Measurements from ENCODE around the gene RCOR1. TPM values are rescaled to one million over a fixed set of nuclear protein-coding genes. Genes with fewer than 3 reads are reported as not detected.

Gene RCOR1
- total RNA-seq, 1 experiment from 2014 or later: 34.1 TPM

DNA sequence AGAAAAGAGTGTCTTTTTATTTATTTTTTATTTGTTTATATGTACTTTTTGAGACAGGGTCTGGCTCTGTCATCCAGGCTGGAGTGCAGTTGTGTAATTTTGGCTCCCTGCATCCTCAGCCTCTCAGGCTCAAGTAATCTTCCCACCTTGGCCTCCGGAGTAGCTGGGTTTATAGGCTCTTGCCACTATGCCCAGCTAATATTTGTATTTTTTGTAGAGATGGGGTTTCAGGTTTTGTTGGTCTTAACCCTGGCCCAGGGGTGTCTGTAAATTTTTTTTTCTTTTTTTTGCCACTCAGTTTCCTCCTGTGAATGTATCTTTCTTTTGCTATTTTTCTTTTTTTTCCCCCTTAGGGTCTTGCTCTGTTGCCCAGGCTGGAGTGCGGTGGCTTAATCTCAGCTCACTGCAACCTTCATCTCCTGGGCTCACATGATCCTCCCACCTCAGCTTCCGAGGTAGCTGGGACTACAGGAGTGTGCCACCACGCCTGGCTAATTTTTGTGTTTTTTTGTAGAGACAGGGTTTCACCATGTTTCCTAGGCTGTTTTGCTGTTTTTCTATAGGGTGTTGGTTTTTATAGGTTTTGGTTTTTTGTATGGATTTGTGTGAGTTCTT lies 11.0 kb downstream of the RCOR1 start:
- Histone ChIP-seq H4K8ac (replicated peaks; ENCODE audit: insufficient read length, low read depth, low read length) (no peak overlapping the region), H4K20me1 (ENCODE audit: control insufficient read depth, insufficient read depth, insufficient read length) (no peaks in the 10 kb centered on the region), H3K9ac (ENCODE audit: extremely low read depth, insufficient read length, low read length) (no peak overlapping the region), H2BK5ac (ENCODE audit: insufficient read length, low read length) (no peak overlapping the region), H2BK15ac (ENCODE audit: low read depth, low read length) (no peak overlapping the region), H3K4me2 (ENCODE audit: insufficient read depth, insufficient read length, low read length) (no peak overlapping the region), H3K79me2 (ENCODE audit: insufficient read depth, low read length) (peaks cover 35% of the 10 kb centered on the region; the same call in 1 of the 2 replicates), H3K23me2 (ENCODE audit: insufficient read length, low read depth, low read length, poor library complexity, severe bottlenecking) (no peaks in the 10 kb centered on the region), H2AK5ac (ENCODE audit: insufficient read length, low read length) (no peak overlapping the region), H3K56ac (ENCODE audit: insufficient read length, low read depth, low read length) (no peak overlapping the region), H3K27ac (ENCODE audit: insufficient read length, low read depth, low read length) (no peak overlapping the region), H3K9me3 (ENCODE audit: control insufficient read depth, low read depth, low read length) (no peaks in the 10 kb centered on the region), H2BK20ac (ENCODE audit: low read depth, low read length, poor library complexity, severe bottlenecking) (no peak overlapping the region), H3T11ph (ENCODE audit: low read length) (no peak overlapping the region), H4K91ac (ENCODE audit: insufficient read length, low read depth, low read length) (no peak overlapping the region), H3K23ac (ENCODE audit: insufficient read length, low read depth, low read length) (no peak overlapping the region), H3K18ac (ENCODE audit: insufficient read length, low read depth, low read length) (no peak overlapping the region), H3K14ac (ENCODE audit: insufficient read depth, low read length) (no peak overlapping the region), H3K79me1 (ENCODE audit: insufficient read depth, low read depth, low read length, poor library complexity, severe bottlenecking) (peaks cover 13% of the 10 kb centered on the region), H2BK120ac (ENCODE audit: low read depth, low read length, poor library complexity, severe bottlenecking) (no peak overlapping the region), H3K4me1 (ENCODE audit: insufficient read depth, low read length) (no peaks in the 10 kb centered on the region), H2AFZ (ENCODE audit: low read length) (no peak overlapping the region), H4K5ac (ENCODE audit: insufficient read length, low read depth, low read length) (no peak overlapping the region), H3K27me3 (ENCODE audit: insufficient read depth, low read length) (no peaks in the 10 kb centered on the region), H2BK12ac (ENCODE audit: insufficient read length, low read depth, low read length) (no peak overlapping the region), H3K4ac (ENCODE audit: low read depth, low read length) (no peak overlapping the region)
- Mint-ChIP-seq H3K36me3 (ENCODE audit: insufficient read depth in 1 of 3, low read depth in 3 of 3) (peaks cover 0 to 18% (median 15%) of the 10 kb centered on the region in 3 experiments; a peak in 3 of 7 replicates), H3K4me3 (no peak overlapping the region), H3K27me3 (ENCODE audit: low read depth) (no peaks in the 10 kb centered on the region), H3K27ac (peak overlapping the region; percentile 6 to 94 (median 69); a peak in 4 of 7 replicates), H3K4me1 (peaks cover 4 to 10% of the 10 kb centered on the region in 2 experiments), H3K9me3 (no peaks in the 10 kb centered on the region)
- no peak for DNase-seq
- no CpG with 5 or more reads among the region's 4 CpGs for WGBS (ENCODE audit: extremely low coverage, insufficient read length, low lambda C conversion rate)
- TF ChIP-seq, protein P1, sequence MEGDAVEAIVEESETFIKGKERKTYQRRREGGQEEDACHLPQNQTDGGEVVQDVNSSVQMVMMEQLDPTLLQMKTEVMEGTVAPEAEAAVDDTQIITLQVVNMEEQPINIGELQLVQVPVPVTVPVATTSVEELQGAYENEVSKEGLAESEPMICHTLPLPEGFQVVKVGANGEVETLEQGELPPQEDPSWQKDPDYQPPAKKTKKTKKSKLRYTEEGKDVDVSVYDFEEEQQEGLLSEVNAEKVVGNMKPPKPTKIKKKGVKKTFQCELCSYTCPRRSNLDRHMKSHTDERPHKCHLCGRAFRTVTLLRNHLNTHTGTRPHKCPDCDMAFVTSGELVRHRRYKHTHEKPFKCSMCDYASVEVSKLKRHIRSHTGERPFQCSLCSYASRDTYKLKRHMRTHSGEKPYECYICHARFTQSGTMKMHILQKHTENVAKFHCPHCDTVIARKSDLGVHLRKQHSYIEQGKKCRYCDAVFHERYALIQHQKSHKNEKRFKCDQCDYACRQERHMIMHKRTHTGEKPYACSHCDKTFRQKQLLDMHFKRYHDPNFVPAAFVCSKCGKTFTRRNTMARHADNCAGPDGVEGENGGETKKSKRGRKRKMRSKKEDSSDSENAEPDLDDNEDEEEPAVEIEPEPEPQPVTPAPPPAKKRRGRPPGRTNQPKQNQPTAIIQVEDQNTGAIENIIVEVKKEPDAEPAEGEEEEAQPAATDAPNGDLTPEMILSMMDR (conservative IDR thresholded peaks at IDR 0.05): no peak
